Measurements from ENCODE around the gene CD86.

The CD86 gene

GRCh38 chr3:122097141-122097540 is 42.0 kb downstream of the CD86 start:
- TF ChIP-seq POLR2AphosphoS5 (IDR thresholded peaks at IDR 0.05; ENCODE audit: low read depth, low read length) (no peak), FOXP2 (optimal IDR thresholded peaks at IDR 0.05; ENCODE audit: borderline replicate concordance, extremely low read depth, extremely low read length, insufficient read depth) (no peak), SIN3A (IDR thresholded peaks at IDR 0.05; ENCODE audit: borderline replicate concordance, insufficient read depth, low read length) (no peak), TAF1 (IDR thresholded peaks at IDR 0.05; ENCODE audit: borderline replicate concordance, insufficient read depth, low read length) (no peak)
- TF ChIP-seq, protein P1, sequence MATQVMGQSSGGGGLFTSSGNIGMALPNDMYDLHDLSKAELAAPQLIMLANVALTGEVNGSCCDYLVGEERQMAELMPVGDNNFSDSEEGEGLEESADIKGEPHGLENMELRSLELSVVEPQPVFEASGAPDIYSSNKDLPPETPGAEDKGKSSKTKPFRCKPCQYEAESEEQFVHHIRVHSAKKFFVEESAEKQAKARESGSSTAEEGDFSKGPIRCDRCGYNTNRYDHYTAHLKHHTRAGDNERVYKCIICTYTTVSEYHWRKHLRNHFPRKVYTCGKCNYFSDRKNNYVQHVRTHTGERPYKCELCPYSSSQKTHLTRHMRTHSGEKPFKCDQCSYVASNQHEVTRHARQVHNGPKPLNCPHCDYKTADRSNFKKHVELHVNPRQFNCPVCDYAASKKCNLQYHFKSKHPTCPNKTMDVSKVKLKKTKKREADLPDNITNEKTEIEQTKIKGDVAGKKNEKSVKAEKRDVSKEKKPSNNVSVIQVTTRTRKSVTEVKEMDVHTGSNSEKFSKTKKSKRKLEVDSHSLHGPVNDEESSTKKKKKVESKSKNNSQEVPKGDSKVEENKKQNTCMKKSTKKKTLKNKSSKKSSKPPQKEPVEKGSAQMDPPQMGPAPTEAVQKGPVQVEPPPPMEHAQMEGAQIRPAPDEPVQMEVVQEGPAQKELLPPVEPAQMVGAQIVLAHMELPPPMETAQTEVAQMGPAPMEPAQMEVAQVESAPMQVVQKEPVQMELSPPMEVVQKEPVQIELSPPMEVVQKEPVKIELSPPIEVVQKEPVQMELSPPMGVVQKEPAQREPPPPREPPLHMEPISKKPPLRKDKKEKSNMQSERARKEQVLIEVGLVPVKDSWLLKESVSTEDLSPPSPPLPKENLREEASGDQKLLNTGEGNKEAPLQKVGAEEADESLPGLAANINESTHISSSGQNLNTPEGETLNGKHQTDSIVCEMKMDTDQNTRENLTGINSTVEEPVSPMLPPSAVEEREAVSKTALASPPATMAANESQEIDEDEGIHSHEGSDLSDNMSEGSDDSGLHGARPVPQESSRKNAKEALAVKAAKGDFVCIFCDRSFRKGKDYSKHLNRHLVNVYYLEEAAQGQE (IDR thresholded peaks at IDR 0.05; ENCODE audit: insufficient read depth in 1 of 2, low read depth in 2 of 2, low read length in 2 of 2) = no peak

DNA sequence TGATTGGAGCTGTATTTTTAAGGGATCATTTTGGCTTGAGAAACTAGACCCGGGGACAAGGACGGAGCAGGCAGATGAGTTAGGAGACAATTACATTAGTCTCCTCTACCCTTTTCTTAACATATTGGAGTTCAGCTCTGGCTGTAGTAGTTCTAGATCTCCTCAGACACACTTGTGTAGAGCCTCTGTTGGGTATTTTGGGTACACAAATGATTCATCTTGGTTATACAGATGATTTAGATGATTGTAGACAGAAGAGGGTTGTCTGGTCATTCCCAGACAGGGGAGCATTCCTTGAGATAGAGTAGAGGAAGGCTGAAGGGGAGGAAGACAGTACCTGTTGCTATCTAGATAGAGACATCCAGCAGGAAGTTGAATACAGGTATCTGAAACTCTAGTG is 43.4 kb downstream of the CD86 start:
- TF ChIP-seq FOXP2 (optimal IDR thresholded peaks at IDR 0.05; ENCODE audit: borderline replicate concordance, extremely low read depth, extremely low read length, insufficient read depth) = no peak
- TF ChIP-seq POLR2AphosphoS5 (IDR thresholded peaks at IDR 0.05; ENCODE audit: low read depth, low read length) = no peak
- no peak for TF ChIP-seq TAF1 (IDR thresholded peaks at IDR 0.05; ENCODE audit: borderline replicate concordance, insufficient read depth, low read length)
- TF ChIP-seq, protein P1 (IDR thresholded peaks at IDR 0.05; ENCODE audit: insufficient read depth in 1 of 2, low read depth in 2 of 2, low read length in 2 of 2) = no peak
- no peak for TF ChIP-seq SIN3A (IDR thresholded peaks at IDR 0.05; ENCODE audit: borderline replicate concordance, insufficient read depth, low read length)

DNA sequence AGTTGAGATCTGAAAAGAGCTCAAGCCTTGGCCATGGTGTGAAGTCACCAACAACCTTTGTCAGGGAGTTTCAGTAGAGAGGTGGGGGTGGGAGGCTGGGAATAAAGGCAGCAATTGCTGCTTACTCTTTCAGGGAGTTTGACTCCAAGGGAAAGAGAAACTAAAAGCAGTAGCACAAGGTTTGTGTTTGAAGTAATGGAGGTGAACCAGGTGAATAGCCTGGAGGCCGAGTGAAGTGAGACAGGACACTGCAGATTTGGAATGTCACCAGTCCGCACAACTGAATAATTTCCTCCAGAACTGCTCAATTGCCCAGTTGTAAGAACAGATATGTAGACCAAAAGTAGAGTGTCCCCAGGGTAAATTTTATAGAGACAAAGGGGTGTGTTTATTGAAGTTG is 44.1 kb downstream of the CD86 start:
- TF ChIP-seq SIN3A (IDR thresholded peaks at IDR 0.05; ENCODE audit: borderline replicate concordance, insufficient read depth, low read length) = no peak
- TF ChIP-seq TAF1 (IDR thresholded peaks at IDR 0.05; ENCODE audit: borderline replicate concordance, insufficient read depth, low read length) = no peak
- TF ChIP-seq, protein P1 (IDR thresholded peaks at IDR 0.05; ENCODE audit: insufficient read depth in 1 of 2, low read depth in 2 of 2, low read length in 2 of 2) = no peak
- TF ChIP-seq FOXP2 (optimal IDR thresholded peaks at IDR 0.05; ENCODE audit: borderline replicate concordance, extremely low read depth, extremely low read length, insufficient read depth) = no peak
- TF ChIP-seq POLR2AphosphoS5 (IDR thresholded peaks at IDR 0.05; ENCODE audit: low read depth, low read length) = no peak

DNA sequence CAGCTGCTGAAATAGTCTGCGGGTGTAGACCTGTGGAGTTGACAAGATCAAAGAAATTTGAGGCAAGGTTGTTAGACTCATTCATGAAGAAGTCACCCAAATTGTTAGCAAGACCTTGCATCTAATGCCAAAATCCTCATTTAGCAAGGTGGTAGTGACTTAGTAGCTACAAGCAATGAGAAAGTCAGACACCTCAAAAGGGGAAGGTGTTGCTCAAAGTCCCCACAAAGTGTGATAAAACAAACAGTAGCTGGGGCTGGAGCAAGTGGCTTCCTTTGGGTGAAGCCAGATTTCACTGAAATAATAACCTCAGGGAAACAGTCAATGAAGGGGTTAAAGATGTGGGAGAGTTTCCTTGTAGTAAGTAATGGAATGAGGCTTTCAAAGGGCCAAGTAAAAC is 44.9 kb downstream of the CD86 start:
- TF ChIP-seq POLR2AphosphoS5 (IDR thresholded peaks at IDR 0.05; ENCODE audit: low read depth, low read length) = no peak
- TF ChIP-seq, protein P1 (IDR thresholded peaks at IDR 0.05; ENCODE audit: insufficient read depth in 1 of 2, low read depth in 2 of 2, low read length in 2 of 2) = no peak
- no peak for TF ChIP-seq TAF1 (IDR thresholded peaks at IDR 0.05; ENCODE audit: borderline replicate concordance, insufficient read depth, low read length)
- TF ChIP-seq FOXP2 (optimal IDR thresholded peaks at IDR 0.05; ENCODE audit: borderline replicate concordance, extremely low read depth, extremely low read length, insufficient read depth) = no peak
- TF ChIP-seq SIN3A (IDR thresholded peaks at IDR 0.05; ENCODE audit: borderline replicate concordance, insufficient read depth, low read length) = no peak
